Activated T-cell treated with anti-CD3 and anti-CD28 coated beads, Interleukin-2, amount 50 U/mL, for 48 hours (primary cell): ENCODE results near the gene NSUN4.
A peak's percentile ranks its signal among the peaks of the same experiment; 100 is the strongest.
"Not testable (repeated sequence)": the region's sequence is repeated elsewhere in the genome, so short reads cannot be mapped to it uniquely, and the experiment has no call there.

Experiments
- DNase-seq, 2 experiments: peaks; one replicate each; pipeline ENCODE4 v3.0.0-alpha.2; 2020

NSUN4 gene

GRCh38 chr1:46328182-46328581 lies 12.4 kb upstream of the NSUN4 start:
- DNase-seq = not testable (repeated sequence)

DNA sequence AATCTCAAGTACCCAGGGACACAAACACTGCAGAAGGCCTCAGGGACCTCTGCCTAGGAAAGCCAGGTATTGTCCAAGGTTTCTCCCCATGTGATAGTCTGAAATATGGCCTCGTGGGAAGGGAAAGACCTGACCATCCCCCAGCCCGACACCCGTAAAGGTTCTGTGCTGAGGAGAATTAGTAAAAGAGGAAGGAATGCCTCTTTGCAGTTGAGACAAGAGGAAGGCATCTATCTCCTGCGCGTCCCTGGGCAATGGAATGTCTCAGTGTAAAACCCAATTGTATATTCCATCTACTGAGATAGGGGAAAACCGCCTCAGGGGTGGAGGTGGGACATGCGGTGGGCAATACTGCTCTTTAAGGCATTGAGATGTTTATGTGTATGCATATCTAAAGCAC lies 10.8 kb upstream of the NSUN4 start:
- not testable (repeated sequence) for DNase-seq

- DNase-seq = not testable (repeated sequence)
Measured at GRCh38 chr1:46330381-46330780, 10.2 kb upstream of the NSUN4 start.

DNA sequence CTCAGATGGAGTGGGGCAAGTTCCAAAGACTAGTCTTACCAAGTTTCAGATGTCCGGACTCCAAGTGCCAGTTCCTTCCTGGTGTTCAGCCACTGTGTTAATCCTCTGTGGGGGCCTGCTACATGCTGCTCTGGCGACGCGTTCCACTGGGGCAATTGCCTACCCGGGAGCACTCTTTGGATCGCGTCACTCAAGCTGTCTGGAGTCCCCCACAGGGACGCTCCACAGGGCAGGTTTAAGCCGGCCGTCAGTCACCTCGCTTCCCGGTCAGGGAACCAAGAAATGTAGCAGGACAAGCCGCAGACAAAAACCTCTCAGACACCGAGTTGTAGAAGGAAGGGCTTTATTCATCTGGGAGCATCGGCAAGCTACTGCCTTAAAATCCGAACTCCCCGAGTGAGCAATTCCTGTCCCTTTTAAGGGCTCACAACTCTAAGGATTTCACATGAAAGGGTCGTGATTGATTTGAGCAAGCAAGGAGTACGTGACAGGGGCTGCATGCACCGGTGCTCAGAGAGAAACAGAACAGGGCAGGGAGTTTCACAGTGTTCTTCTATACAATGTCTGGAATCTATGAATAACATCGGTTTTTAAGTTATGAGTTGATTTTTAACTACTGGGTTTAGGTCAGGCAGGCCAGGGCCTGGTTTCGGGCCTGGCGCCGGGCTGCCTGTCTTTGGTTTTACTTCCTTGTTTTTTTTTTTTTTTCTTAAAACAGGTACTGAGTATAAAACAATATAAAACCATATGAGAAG lies 8.6 kb upstream of the NSUN4 start:
- not testable (repeated sequence) for DNase-seq

DNA sequence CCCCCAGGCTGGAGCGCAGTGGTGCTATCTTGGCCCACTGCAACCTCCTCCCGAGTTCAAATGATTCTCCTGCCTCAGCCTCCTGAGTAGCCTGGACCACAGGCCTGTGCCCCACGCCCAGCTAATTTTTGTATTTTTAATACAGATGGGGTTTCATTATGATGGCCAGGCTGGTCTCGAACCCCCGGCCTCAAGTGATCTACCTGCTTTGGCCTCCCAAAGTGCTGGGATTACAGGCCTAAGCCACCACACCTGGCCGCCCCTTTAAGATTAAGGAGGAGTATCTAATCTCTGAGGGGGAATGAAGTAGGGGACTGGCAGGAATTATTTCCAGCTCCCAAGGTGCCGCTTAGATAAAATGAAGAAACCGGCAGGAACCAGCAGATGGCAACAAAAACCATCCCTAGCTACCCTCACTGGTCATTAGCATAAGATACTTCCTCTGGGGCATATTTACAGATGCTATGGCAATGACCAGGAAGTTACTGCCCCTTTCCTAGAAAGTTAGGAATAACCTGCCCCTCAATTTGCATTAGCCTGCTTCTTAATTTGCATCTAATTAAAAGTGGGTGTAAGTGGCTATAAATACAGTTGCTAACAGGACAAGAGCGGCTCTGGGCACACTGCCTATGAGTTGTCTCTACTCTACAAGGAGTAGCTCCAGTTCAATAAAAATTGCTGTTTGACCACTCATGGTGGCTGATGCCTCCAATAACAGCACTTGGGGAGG lies 7.1 kb upstream of the NSUN4 start:
- no peak for DNase-seq

DNA sequence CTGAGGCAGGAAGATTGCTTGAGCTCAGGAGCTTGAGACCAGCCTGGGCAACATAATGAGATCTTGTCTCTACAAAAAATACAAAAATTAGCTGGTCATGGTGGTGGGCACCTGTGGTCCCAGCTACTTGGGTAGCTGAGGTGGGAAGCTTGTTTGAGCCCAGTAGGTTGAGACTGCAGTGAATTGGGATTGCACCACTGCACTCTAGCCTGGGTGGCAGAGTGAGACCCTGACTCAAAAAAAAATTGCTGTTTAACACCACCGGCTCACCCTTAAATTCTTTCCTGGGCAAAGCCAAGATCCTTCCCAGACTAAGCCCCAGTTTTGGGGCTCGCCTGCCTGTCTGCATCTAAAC lies 6.6 kb upstream of the NSUN4 start:
- no peak for DNase-seq

DNA sequence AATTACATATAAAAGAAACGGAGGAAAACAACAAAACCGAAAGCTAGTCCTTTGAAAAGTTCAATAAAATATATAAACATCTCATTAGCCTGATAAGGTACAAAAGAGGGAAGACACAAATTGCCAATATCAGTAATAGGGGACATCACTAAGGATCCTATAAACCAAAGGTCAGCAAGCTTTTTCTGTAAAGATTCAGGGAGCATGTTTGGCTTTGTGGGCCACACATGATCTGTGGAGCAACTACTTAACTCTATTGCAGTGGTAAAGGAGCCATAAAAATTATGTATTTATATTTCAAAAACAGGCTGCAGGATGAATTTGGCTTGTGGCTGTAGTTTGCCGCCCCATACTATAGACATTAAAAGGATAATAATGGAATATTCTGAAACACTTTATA lies 5.5 kb upstream of the NSUN4 start:
- DNase-seq = no peak

GRCh38 chr1:46337409-46337808 lies 3.2 kb upstream of the NSUN4 start:
- not testable (repeated sequence) for DNase-seq

DNA sequence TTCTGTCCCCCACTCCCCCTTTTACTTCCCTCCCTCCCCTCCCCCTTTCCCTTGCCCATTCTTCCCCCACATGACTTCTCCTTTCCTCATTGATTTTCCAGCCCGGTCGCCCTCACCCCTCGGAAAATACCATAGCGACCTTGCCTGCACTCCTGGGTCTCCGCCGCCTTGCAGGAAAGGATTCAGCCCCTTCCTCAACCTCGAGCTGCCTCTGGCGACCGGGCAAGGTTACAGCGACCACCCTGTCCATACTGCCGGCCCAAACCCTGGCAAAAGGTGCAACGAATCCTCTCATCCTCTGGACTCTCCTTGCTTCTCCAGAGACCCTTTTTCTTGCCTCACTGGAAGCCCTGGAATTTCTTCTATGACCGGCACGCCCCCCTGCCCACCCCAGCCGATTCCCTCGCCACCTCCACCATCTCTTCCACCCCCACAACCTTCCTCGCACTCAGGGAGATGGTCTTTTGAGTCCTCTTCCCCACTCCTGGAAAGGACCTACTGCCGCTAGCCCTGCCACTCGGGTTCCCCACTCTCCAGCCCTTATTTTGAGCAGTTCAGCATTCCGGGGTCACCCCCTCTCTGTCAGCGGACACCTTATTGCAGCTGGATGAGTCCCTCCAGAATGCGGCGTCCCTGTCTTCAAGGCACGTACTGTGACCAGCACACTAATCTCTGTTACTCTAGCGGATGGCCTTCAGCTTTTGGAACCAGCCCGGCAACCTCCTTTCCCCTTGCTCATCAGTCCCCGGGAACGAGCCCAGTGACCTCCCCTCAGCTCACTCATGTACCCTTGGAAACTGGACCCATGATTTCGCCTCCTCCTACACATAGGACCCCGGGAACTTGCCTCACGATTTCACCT lies 846 bp downstream of the NSUN4 start:
- DNase-seq = peak in 1 of 2 experiments; percentile 22

GRCh38 chr1:46342084-46342656 lies 1.6 kb downstream of the NSUN4 start:
- peak in 1 of 2 experiments; percentile 26 for DNase-seq

DNA sequence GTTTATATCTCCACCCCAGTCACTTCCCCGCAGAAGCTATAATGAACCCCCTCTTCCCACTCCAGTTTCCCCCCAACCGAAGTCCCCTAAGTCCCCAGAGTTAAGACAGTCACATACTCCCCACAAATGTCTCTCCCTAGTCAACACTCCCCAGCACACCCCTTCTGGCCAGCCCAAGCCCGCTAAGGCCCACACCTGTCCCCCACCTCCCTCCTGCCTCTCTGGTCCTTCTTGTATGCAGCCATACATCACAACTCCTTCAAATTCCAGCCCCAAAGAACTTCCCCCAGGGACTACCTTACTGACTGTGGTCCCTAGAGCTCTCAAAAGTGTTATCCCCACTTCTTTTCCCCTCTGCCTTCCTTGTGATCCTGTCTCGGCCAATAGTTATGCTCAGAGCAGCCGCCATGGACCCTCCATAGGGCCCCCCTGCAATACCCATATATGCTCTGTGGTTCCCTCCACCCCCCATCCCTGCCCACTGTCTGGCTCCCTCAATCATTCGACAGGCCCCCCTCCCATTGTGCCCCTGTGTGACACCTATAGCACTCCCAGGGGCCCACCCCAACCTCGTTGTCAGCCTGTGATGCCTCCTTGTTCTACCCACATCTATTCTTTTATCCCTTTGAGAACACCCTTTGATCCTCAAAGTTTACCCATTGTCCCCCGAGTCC lies 2.2 kb downstream of the NSUN4 start:
- DNase-seq = no peak

DNA sequence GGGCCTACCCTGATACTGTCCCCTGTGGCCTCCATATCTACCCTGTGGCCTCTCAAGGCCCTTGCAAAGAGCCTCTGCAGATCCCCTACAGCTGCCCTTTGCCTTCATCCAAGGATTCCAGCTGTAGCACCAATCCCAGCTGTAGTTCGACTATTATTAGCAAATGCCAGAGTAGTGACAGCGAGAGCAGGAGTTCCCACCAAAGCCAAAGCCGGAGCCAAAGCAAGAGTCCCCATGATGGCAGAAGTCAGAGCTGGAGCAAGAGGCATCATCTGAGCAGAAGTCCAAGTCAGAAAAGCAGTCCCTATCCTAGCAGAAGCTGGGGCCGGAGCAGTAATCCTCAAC lies 2.7 kb downstream of the NSUN4 start:
- DNase-seq = no peak

- DNase-seq = no peak
Measured at GRCh38 chr1:46343705-46344104, 3.1 kb downstream of the NSUN4 start.

GRCh38 chr1:46344481-46344880 lies 3.9 kb downstream of the NSUN4 start:
- no peak for DNase-seq

DNA sequence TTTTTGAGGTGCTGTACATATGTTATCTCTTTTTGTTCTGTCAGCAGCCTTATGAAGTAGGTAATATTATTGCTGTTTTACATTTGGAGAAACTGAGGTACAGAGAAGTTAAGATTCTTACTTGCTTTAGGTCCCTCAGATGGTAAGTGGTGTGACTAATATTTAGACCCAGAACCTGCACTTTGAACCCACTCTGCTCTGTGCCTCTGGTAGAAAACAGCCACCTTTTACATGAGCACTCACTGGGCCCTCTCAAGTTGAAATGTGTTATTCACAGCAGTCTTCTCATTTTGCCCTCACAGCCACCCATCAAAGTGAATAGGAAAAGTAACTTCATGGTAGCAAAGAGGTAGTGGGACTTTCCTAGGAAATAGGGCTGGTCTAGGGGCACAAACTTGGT lies 4.7 kb downstream of the NSUN4 start:
- no peak for DNase-seq

- no peak for DNase-seq
Measured at GRCh38 chr1:46352363-46352762, 11.8 kb downstream of the NSUN4 start.

GRCh38 chr1:46355920-46356319 lies 15.3 kb downstream of the NSUN4 start:
- not testable (repeated sequence) for DNase-seq

DNA sequence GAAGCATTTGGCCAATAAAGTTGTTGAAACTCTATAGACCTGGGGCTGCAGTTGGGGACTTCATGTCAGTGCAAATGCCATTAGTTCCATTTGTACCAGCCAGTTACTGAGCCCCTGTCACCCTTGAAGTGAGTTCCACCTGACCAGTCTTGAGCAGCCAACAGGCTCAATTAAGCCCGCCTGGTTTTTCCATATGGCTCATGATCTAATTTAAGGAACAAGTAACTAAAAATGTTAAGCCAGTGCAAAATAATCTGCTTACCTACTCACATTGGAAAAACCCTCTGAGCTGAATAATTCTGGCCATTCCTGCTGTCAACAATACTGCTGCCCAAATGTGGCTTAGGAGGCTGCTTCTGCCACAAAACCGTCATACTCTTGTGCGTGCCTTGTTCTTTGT lies 21.6 kb downstream of the NSUN4 start:
- DNase-seq = no peak

- DNase-seq = no peak
Measured at GRCh38 chr1:46363121-46363520, 22.5 kb downstream of the NSUN4 start.

DNA sequence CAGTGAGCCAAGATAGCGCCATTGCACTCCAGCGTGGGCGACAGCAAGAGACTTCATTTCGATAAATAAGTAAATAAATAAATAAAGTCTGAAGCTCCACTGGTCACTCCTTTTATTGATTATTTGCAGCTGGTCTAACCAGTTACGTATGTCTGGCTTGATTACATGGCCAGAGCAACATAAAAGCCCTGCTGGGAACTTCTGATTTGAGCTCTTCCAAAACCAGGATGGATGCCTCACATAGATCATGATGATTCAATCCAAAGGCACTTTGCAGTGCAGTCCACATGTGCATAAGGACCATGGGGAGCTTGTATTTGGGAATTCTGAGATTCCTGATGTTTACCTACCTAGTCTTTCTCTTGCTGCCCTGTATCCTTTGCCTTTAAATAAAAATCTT lies 24.0 kb downstream of the NSUN4 start:
- no peak for DNase-seq

- DNase-seq = not testable (repeated sequence)
Measured at GRCh38 chr1:46365796-46366195, 25.2 kb downstream of the NSUN4 start.

GRCh38 chr1:46367072-46367471 lies 26.5 kb downstream of the NSUN4 start:
- no peak for DNase-seq

DNA sequence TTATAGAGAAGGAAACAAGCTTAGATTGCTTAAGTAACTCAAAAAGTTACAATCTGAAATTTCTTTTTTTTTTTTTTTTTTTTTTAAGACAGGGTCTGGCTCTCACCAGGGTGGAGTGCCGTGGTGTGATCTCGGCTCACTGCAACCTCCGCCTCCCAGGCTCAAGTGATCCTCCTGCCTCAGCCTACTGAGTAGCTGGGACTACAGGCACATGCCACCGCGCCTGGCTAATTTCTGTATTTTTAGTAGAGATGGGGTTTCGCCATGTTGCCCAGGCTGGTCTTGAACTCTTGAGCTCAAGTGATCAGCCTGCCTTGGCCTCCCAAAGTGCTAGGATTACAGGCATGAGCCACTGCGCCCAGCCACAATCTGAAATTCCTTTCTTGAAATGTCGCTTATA lies 27.1 kb downstream of the NSUN4 start:
- not testable (repeated sequence) for DNase-seq
